Testis (tissue), 2 donors: ENCODE data around the gene DPP6.

Experiments used
- CTCF ChIP-seq, 3 experiments: fragments of 450-650 bp in 2 of 3; fragments of 200-600 bp in 1 of 3; sonication (generic) in 1 of 3; IDR thresholded peaks; one replicate each; pipeline ENCODE4 v1.5.1; 2016 to 2019; ENCODE audit warnings: antibody characterized with exemption in 3 of 3, mild to moderate bottlenecking in 2 of 3, moderate library complexity in 1 of 3
- POLR2A ChIP-seq: fragments of 450-650 bp; IDR thresholded peaks from one replicate; pipeline ENCODE4 v1.6.1; 2017; ENCODE audit warnings: antibody characterized with exemption, mild to moderate bottlenecking, moderate library complexity

- TF ChIP-seq CTCF (IDR thresholded peaks at IDR 0.05) (no peak), POLR2A (no peak)
These were observed 374.6 kb downstream of the DPP6 start for GRCh38 chr7:154426778-154427177.
